Stomach smooth muscle (tissue), 2 donors: ENCODE results near the gene PRSS53.
A peak's percentile ranks its signal among the peaks of the same experiment; 100 is the strongest.

Source experiments
- H3K27ac ChIP-seq: one replicate; pipeline ENCODE4 v1.7.0; 2013; ENCODE audit warnings: mild to moderate bottlenecking, low read length, inconsistent platforms
- H3K27me3 ChIP-seq, 2 donors: one replicate each; pipeline ENCODE4 v1.7.0; 2013; ENCODE audit warnings: low read length in 2 of 2; ENCODE audit not compliant: insufficient read depth in 2 of 2, control insufficient read depth in 1 of 2
- H3K36me3 ChIP-seq, 2 donors: one replicate each; pipeline ENCODE4 v1.7.0; 2013; ENCODE audit warnings: low read length in 2 of 2; ENCODE audit not compliant: control insufficient read depth in 2 of 2, insufficient read depth in 2 of 2
- H3K4me1 ChIP-seq: one replicate; pipeline ENCODE4 v1.7.0; 2013; ENCODE audit warnings: low read length; ENCODE audit not compliant: control insufficient read depth, insufficient read depth
- H3K4me3 ChIP-seq, 2 donors: one replicate each; pipeline ENCODE4 v1.7.0; 2013; ENCODE audit warnings: low read length in 2 of 2
- H3K9ac ChIP-seq, 2 donors: one replicate each; pipeline ENCODE4 v1.7.0; 2013; ENCODE audit warnings: low read length in 2 of 2, mild to moderate bottlenecking in 1 of 2
- H3K9me3 ChIP-seq, 2 donors: one replicate each; pipeline ENCODE4 v1.7.0; 2013; ENCODE audit warnings: low read length in 2 of 2; ENCODE audit not compliant: control insufficient read depth in 2 of 2
- donor health status: healthy.
- donor health status: Pancreatic carcinoma.

PRSS53 gene

GRCh38 chr16:31117384-31118222 lies 28.9 kb upstream of the PRSS53 start, which contains the start of gene KAT8:
Gene KAT8 (plus strand): TSS chr16:31117664. CDS start chr16:31117682, 18 bp downstream.
- Histone ChIP-seq H3K27me3 (no peaks in the 10 kb centered on the region), H3K4me1 (peaks cover 14% of the 10 kb centered on the region), H3K27ac (peak within 1 kb of the TSS; percentile 98), H3K9ac (peak within 1 kb of the TSS; percentile 92 to 98), H3K36me3 (peaks cover 24 to 29% of the 10 kb centered on the region in 2 donors), H3K9me3 (no peaks in the 10 kb centered on the region), H3K4me3 (peak within 1 kb of the TSS; percentile 78 to 84)

DNA sequence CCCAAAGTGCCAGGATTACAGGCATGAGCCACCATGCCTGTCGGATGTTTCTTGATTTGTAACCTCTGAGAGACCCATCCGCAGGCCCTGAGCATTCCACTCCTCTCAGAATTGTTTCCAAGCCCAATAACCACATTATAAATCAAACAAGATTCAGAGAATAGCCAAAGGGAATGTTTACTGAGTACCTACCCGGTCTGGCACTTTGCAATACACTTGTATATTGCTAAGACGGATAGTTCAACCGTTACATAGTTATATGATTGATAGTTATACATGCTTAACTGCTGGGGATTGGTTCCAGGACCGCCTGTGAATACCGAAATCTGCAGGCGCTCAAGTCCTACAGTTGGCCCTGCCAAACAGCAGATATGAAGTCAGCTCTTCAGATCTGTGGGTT lies 25.7 kb upstream of the PRSS53 start:
- H3K27ac ChIP-seq, result no peak overlapping the region

DNA sequence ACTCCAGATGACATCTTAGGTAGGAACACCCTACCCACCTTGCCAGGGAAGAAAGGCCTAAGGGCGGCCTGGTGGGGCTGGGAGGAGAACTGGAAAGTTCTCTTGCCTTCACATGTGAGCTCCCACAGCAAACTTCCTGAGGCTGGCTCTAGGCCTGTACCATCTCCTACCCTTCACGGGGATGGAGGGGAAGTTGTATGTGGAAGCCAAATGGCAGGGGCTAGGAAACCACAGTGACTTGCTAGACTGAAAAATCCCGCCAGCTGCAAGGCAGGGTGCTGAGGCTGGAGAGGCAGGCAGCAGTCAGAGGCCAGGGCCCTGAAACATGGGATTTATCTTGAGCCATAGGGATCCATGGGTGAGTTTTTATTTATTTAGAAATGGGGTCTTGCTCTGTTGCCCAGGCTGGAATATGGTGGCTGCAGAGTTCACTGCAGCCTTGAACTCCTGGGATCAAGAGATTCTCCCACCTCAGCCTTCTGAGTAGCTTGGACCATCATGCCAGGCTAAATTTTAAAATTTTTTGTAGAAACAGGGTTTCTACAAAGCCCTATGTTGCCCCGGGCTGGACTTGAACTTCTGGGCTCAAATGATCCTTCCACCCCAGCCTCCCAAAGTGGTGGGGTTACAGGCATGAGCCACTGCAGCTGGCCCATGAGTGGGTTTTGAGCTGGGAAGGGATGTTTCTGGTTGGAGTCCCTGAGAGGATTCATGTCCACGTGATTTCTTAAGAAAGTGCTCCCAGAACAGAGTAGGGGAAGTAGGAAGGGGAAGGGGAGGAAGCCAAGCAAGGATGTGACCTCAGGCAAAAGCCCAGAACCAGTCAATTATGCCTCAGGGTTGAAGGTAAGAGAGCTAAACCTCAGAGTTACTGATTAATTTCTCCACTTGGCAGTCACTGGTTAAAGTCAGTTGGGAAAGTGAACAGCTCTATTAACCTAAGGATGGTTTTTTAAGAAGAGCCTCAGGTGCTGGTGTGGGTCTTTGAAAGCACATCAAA lies 24.7 kb upstream of the PRSS53 start:
- Histone ChIP-seq H3K9ac (no peak overlapping the region), H3K9me3 (no peaks in the 10 kb centered on the region), H3K4me3 (peak overlapping the region in 1 of 2 donors; percentile 3), H3K36me3 (peaks cover 18 to 26% of the 10 kb centered on the region in 2 donors), H3K27me3 (no peaks in the 10 kb centered on the region), H3K27ac (no peak overlapping the region), H3K4me1 (peaks cover 23% of the 10 kb centered on the region)

More for the DNA sequence above, 25.7 kb upstream of the PRSS53 start:
- no peaks in the 10 kb centered on the region for H3K27me3 ChIP-seq
- H3K9me3 ChIP-seq, result no peaks in the 10 kb centered on the region
- peaks cover 21 to 26% of the 10 kb centered on the region in 2 donors for H3K36me3 ChIP-seq
- H3K4me1 ChIP-seq, result peaks cover 20% of the 10 kb centered on the region
- H3K4me3 ChIP-seq, result no peak overlapping the region
- H3K9ac ChIP-seq, result no peak overlapping the region

DNA sequence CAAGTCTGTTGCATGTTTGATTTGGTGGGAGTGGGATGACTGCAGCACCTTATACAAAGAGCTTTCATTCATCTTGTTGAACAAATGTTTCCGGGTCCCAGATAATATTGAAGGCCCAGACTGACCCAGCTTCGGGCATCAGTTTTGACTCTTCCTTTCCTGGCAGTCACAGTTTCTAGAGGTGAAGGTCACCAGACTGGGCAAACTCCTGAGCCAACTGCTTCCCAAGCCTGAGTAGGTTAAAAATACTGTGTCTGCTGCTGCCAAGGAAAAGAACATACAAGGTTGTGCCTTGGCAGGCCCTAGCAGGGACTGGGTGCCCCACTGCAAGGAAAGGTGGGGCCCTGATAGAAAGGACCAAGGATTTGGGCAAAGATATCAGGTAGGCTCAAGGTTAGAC lies 24.0 kb upstream of the PRSS53 start:
- Histone ChIP-seq H3K9me3 (no peaks in the 10 kb centered on the region), H3K9ac (no peak overlapping the region), H3K4me1 (peaks cover 23% of the 10 kb centered on the region), H3K4me3 (no peak overlapping the region), H3K36me3 (peaks cover 18 to 26% of the 10 kb centered on the region in 2 donors), H3K27me3 (no peaks in the 10 kb centered on the region), H3K27ac (no peak overlapping the region)

- Histone ChIP-seq H3K9me3 (no peaks in the 10 kb centered on the region), H3K4me1 (peaks cover 22% of the 10 kb centered on the region), H3K27me3 (no peaks in the 10 kb centered on the region), H3K9ac (no peak overlapping the region), H3K27ac (no peak overlapping the region), H3K36me3 (peaks cover 18 to 26% of the 10 kb centered on the region in 2 donors), H3K4me3 (no peak overlapping the region)
These were observed 23.2 kb upstream of the PRSS53 start for GRCh38 chr16:31111881-31112466.

- Histone ChIP-seq H3K27me3 (no peaks in the 10 kb centered on the region), H3K9me3 (no peaks in the 10 kb centered on the region), H3K9ac (no peak overlapping the region), H3K36me3 (peaks cover 18 to 26% of the 10 kb centered on the region in 2 donors), H3K4me3 (no peak overlapping the region), H3K27ac (no peak overlapping the region), H3K4me1 (peaks cover 24% of the 10 kb centered on the region)
These were observed 21.6 kb upstream of the PRSS53 start for GRCh38 chr16:31110106-31111034.

DNA sequence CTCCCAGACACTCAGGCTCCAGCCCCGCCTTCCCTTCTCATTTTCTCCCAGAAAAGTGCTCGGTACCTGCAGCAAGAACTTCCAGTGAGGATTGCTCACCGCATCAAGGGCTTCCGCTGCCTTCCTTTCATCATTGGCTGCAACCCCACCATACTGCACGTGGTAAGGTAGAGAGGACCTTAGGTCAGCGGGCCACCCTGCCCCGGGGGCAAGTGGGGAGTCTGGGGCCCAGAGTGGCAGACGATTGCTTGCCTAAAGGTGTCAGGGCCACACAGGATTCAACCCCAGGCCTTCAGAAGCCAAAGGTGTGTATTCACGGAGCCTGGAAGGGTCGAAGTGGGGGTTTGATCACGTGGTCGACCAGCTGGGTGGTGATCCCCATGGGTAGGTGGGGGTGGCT lies 20.9 kb upstream of the PRSS53 start:
- Histone ChIP-seq H3K9me3 (no peaks in the 10 kb centered on the region), H3K27me3 (no peaks in the 10 kb centered on the region), H3K36me3 (peaks cover 18 to 26% of the 10 kb centered on the region in 2 donors), H3K4me3 (no peak overlapping the region), H3K9ac (no peak overlapping the region), H3K4me1 (peaks cover 24% of the 10 kb centered on the region), H3K27ac (no peak overlapping the region)

DNA sequence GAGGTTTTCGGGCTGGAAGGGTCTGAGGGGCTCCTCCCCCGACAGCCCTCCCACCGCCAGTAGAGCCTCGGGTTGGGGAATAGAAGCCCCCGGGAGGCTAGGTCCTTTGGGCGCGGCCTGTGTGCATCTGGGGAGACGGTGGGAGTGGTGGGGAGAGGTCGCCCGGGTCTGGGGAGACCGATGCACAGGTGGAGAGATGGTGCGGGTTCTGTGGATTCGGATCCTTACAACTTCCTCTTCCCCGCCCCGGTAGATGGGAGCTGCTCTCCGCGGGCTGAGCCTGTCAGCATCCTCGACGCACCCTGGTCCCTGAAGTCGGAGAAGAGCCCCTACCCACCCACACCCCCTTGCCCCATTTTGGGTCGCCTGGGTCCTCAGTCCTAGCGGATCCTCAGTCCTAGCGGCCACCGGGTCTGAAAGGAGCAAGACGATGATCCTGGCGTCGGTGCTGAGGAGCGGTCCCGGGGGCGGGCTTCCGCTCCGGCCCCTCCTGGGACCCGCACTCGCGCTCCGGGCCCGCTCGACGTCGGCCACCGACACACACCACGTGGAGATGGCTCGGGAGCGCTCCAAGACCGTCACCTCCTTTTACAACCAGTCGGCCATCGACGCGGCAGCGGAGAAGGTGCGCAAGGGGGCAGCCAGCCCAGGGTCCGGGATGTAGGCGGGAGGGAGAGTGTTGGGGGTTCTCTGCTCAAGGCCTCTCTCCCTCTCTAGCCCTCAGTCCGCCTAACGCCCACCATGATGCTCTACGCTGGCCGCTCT lies 20.2 kb upstream of the PRSS53 start:
- Histone ChIP-seq H3K4me3 (peak overlapping the region; percentile 77 to 86), H3K36me3 (peaks cover 18 to 26% of the 10 kb centered on the region in 2 donors), H3K27ac (peak overlapping the region; percentile 55), H3K9me3 (no peaks in the 10 kb centered on the region), H3K9ac (peak overlapping the region; percentile 80 to 90), H3K4me1 (peaks cover 24% of the 10 kb centered on the region), H3K27me3 (no peaks in the 10 kb centered on the region)

GRCh38 chr16:31108035-31108793 lies 19.5 kb upstream of the PRSS53 start, which contains the start of gene BCKDK:
Gene BCKDK (plus strand): TSS chr16:31108386. CDS start chr16:31109224, 838 bp downstream.
- H3K36me3 ChIP-seq, result peaks cover 18 to 26% of the 10 kb centered on the region in 2 donors
- peak within 1 kb of the TSS; percentile 77 to 86 for H3K4me3 ChIP-seq
- peaks cover 24% of the 10 kb centered on the region for H3K4me1 ChIP-seq
- H3K9me3 ChIP-seq, result no peaks in the 10 kb centered on the region
- H3K27ac ChIP-seq, result peak within 1 kb of the TSS; percentile 55
- H3K9ac ChIP-seq, result peak within 1 kb of the TSS; percentile 80 to 90
- H3K27me3 ChIP-seq, result no peaks in the 10 kb centered on the region
